PC-3 (cell line): Measurements from ENCODE around the gene CYFIP2. TPM values are rescaled to one million over a fixed set of nuclear protein-coding genes. Genes with fewer than 3 reads are reported as not detected.

Source experiments
- ATAC-seq: fragments of 200-7000 bp; cut with Tn5 transposase; 2 replicates; pipeline ENCODE4 v1.9.1; 2020; ENCODE audit warnings: mild to moderate bottlenecking, moderate library complexity
- BruUV-seq: library from RNA; stranded (reverse); fragments of 400-500 nt; replicated peaks from 2 replicates; lab custom pipeline; 2021; lab: Mats Ljungman, UMichigan
- CTCF ChIA-PET: fragments of 300-600 bp; sonication (Branson Sonifier 250); formaldehyde crosslinking; loops from one replicate; lab custom pipeline; 2022; ENCODE audit warnings: antibody characterized with exemption; lab: Charles Lee
- POLR2A ChIA-PET: fragments of 300-600 bp; sonication (Branson Sonifier 250); formaldehyde crosslinking; loops from one replicate; lab custom pipeline; 2022; ENCODE audit warnings: antibody characterized with exemption; ENCODE audit not compliant: unreplicated experiment; lab: Charles Lee
- DNase-seq: peaks from one replicate; pipeline ENCODE4 v3.0.0-alpha.2; 2015
- H2AFZ ChIP-seq: fragments of 300-600 bp; sonication (generic); 2 replicates; pipeline ENCODE4 v1.6.0; 2016; ENCODE audit warnings: antibody characterized with exemption, low read length
- H3F3A ChIP-seq: fragments of 300-600 bp; sonication (generic); one replicate; pipeline ENCODE4 v1.6.0; 2017; ENCODE audit warnings: antibody characterized with exemption, low read length, control low read depth, mild to moderate bottlenecking; ENCODE audit not compliant: unreplicated experiment
- H3K27ac ChIP-seq: fragments of 300-600 bp; sonication (generic); 2 replicates; pipeline ENCODE4 v1.5.1; 2016; ENCODE audit warnings: mild to moderate bottlenecking, low read length
- H3K27me3 ChIP-seq: fragments of 300-600 bp; sonication (generic); 2 replicates; pipeline ENCODE4 v1.6.1; 2016; ENCODE audit warnings: low read length, mixed read lengths
- H3K36me3 ChIP-seq: fragments of 300-600 bp; sonication (generic); 2 replicates; pipeline ENCODE4 v1.6.1; 2016; ENCODE audit warnings: low read depth, mixed run types, low read length, mixed read lengths
- H3K4me1 ChIP-seq: fragments of 300-600 bp; sonication (generic); 2 replicates; pipeline ENCODE4 v1.5.1; 2016; ENCODE audit warnings: low read length; ENCODE audit not compliant: insufficient read depth
- H3K4me2 ChIP-seq: fragments of 300-600 bp; sonication (generic); 2 replicates; pipeline ENCODE4 v1.6.0; 2016; ENCODE audit warnings: low read length
- H3K4me3 ChIP-seq: fragments of 300-600 bp; sonication (generic); 2 replicates; pipeline ENCODE4 v1.5.1; 2016; ENCODE audit warnings: mild to moderate bottlenecking, low read length, mixed read lengths
- H3K79me2 ChIP-seq: fragments of 300-600 bp; sonication (generic); 2 replicates; pipeline ENCODE4 v1.6.1; 2017; ENCODE audit warnings: low read length, mixed read lengths
- H3K9ac ChIP-seq: fragments of 300-600 bp; sonication (generic); 2 replicates; pipeline ENCODE4 v1.6.0; 2016; ENCODE audit warnings: mild to moderate bottlenecking, low read length
- H3K9me2 ChIP-seq: fragments of 300-600 bp; sonication (generic); replicated peaks from 2 replicates; pipeline ENCODE4 v1.6.1; 2016; ENCODE audit warnings: mixed run types, low read length, mixed read lengths
- H3K9me3 ChIP-seq: fragments of 300-600 bp; sonication (generic); 2 replicates; pipeline ENCODE4 v1.6.1; 2016; ENCODE audit warnings: low read length, mixed read lengths
- H4K20me1 ChIP-seq: fragments of 300-600 bp; sonication (generic); 2 replicates; pipeline ENCODE4 v1.6.1; 2016; ENCODE audit warnings: low read length, mixed read lengths
- CTCF ChIP-seq: fragments of 300-600 bp; sonication (generic); conservative IDR thresholded peaks from 2 replicates; pipeline ENCODE4 v1.5.1; 2017; ENCODE audit warnings: antibody characterized with exemption, low read depth, mild to moderate bottlenecking, low read length
- EZH2 ChIP-seq: fragments of 300-600 bp; sonication (generic); IDR thresholded peaks from one replicate; pipeline ENCODE4 v1.6.1; 2017; ENCODE audit warnings: antibody characterized with exemption, mild to moderate bottlenecking, low read length; ENCODE audit not compliant: unreplicated experiment
- EZH2phosphoT487 ChIP-seq: fragments of 300-600 bp; sonication (generic); IDR thresholded peaks from 2 replicates; pipeline ENCODE4 v1.6.1; 2018; ENCODE audit warnings: mild to moderate bottlenecking, antibody characterized with exemption, low read length, borderline replicate concordance
- intact Hi-C: fragments of 100-400 bp; cut with micrococcal nuclease; formaldehyde crosslinking; loops from 2 replicates; pipeline ENCODE4 v1.9.0; 2023
- total RNA-seq: library from RNA; depleted of rRNA; stranded (reverse); fragments of >200 nt; gene quantifications from 2 replicates; pipeline ENCODE4 v1.2.3, GENCODE V29; 2014

CYFIP2 gene
- total RNA-seq, 1 experiment from 2014 or later = 36.0 TPM

- DNase-seq (peak; percentile 93), ATAC-seq (peak; percentile 91)
- no peak overlapping the region for H3K9ac ChIP-seq
- no peaks in the 10 kb centered on the region for H3K9me3 ChIP-seq
- H3K79me2 ChIP-seq = no peaks in the 10 kb centered on the region
- no peak overlapping the region for H2AFZ ChIP-seq
- peaks cover 23% of the 10 kb centered on the region for H3K27me3 ChIP-seq
- H3F3A ChIP-seq = no peaks in the 10 kb centered on the region
- no peak overlapping the region for H3K27ac ChIP-seq
- no TSS peak for BruUV-seq
- H3K9me2 ChIP-seq = no peaks in the 10 kb centered on the region
- CTCF ChIA-PET = interaction anchor here (1.0 to 1.7 kb wide), 3 partner anchors 55 to 105 kb away, joined by 3 to 6 read pairs (median 4); no protein-coding TSS in a partner anchor
- H3K4me3 ChIP-seq = no peak overlapping the region
- no peaks in the 10 kb centered on the region for H3K36me3 ChIP-seq
- H3K4me1 ChIP-seq = no peaks in the 10 kb centered on the region
- H3K4me2 ChIP-seq = no peak overlapping the region
- intact Hi-C loops = loop anchor here (1.0 to 10.0 kb wide), 6 partner anchors 59 to 491 kb away; partner anchors contain the start of gene LSM11
- TF ChIP-seq EZH2phosphoT487 (no peak), CTCF (peak; percentile 99), EZH2 (no peak)
- H4K20me1 ChIP-seq = no peaks in the 10 kb centered on the region
- POLR2A ChIA-PET = no interaction called here
These were observed 12.4 kb upstream of the CYFIP2 start for GRCh38 chr5:157253547-157253946.

DNA sequence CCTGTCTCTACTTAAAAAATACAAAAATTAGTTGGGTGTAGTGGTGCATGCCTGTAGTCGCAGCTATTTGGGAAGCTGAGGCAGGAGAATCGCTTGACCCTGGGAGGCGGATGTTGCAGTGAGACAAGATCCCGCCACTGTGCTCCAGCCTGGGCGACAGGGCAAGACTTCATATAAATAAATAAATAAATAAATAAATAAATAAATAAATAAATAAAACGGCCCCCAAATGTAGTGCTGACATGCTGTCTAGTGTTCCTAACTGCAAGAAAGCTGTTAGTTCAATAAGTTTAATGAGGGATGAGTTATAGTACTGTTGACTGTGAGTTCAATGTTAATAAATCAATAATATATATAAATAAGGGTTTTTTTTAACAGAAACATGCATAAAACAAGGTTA lies 7.5 kb upstream of the CYFIP2 start:
- Histone ChIP-seq H3K36me3 (no peaks in the 10 kb centered on the region), H3K4me2 (no peak overlapping the region), H3K4me3 (no peak overlapping the region), H3K27ac (no peak overlapping the region), H2AFZ (no peak overlapping the region), H3K9me2 (no peaks in the 10 kb centered on the region), H3K27me3 (peaks cover 58% of the 10 kb centered on the region), H4K20me1 (no peaks in the 10 kb centered on the region), H3K4me1 (no peaks in the 10 kb centered on the region), H3F3A (no peaks in the 10 kb centered on the region), H3K9ac (no peak overlapping the region), H3K79me2 (no peaks in the 10 kb centered on the region), H3K9me3 (no peaks in the 10 kb centered on the region)
- intact Hi-C loops = loop anchor here (10.0 kb wide), 1 partner anchor 486 kb away; the partner anchor contains the start of gene LSM11
- BruUV-seq = no TSS peak
- ChIA-PET CTCF (no interaction called here), POLR2A (no interaction called here)
- ATAC-seq (no peak), DNase-seq (no peak)
- no peak for TF ChIP-seq CTCF
- TF ChIP-seq EZH2 = no peak
- TF ChIP-seq EZH2phosphoT487 = no peak

GRCh38 chr5:157259699-157260098 lies 6.2 kb upstream of the CYFIP2 start:
- POLR2A ChIA-PET = no interaction called here
- Histone ChIP-seq H3K27me3 (peaks cover 58% of the 10 kb centered on the region), H3K79me2 (no peaks in the 10 kb centered on the region), H3K27ac (no peak overlapping the region), H3K9ac (no peak overlapping the region), H4K20me1 (no peaks in the 10 kb centered on the region), H3K4me1 (no peaks in the 10 kb centered on the region), H3K36me3 (no peaks in the 10 kb centered on the region), H3K9me3 (no peaks in the 10 kb centered on the region), H3K9me2 (no peaks in the 10 kb centered on the region), H3K4me2 (no peak overlapping the region), H3K4me3 (no peak overlapping the region), H3F3A (no peaks in the 10 kb centered on the region), H2AFZ (no peak overlapping the region)
- intact Hi-C loops = loop anchor here (10.0 kb wide), 1 partner anchor 485 kb away; the partner anchor contains the start of gene LSM11
- TF ChIP-seq EZH2phosphoT487 = no peak
- no peak for TF ChIP-seq EZH2
- no peak for ATAC-seq
- CTCF ChIA-PET = no interaction called here
- BruUV-seq = no TSS peak
- no peak for DNase-seq
